HG03354 (cell line): ENCODE data around the gene FNDC11.

Experiments
- ATAC-seq: cut with Tn5 transposase; IDR thresholded peaks from one replicate; pipeline ENCODE4 v1.9.1; 2021; ENCODE audit warnings: mild to moderate bottlenecking; ENCODE audit not compliant: unreplicated experiment, poor library complexity, severe bottlenecking

Gene FNDC11

DNA sequence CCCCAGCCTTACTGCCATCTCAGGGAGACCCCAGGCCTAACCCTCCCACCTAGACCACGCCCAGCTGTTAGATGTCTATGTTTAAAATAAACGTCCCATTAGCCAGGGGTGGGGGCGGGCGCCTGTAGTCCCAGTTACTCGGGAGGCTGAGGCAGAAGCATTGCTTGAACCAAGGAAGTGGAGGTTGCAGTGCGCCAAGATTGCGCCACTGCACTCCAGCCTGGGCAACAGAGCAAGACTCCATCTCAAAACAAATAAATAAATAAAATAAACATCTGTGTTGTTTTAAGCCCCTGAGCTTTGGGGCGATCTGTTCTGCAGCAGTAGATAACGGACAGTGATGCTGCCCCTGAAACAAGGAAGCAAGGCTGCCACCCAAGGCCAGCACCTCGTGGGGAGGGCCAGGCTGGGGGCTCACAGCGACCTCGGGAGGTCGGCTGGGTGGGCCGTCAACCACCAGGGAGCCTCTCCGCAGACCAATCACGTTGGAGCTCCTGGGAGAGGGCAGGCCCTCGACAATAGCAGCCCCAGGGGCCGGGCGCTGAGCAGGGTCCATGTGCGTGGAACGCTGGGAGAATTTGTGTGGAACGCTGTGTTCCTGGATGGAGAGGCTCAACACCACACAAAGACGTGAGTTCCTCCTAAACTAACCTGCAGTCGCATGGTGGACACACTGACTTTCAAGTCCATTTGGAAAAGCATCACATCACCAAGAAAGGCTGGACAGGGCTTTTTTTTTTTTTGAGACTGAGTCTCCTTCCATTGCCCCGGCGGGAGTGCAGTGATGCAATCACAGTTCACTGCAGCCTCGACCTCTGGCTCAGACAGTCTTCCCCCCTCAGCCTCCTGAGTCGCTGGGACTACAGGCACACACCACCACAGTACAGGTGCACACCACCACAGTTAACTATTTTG is 21.1 kb downstream of the FNDC11 start:
- ATAC-seq, result no peak

DNA sequence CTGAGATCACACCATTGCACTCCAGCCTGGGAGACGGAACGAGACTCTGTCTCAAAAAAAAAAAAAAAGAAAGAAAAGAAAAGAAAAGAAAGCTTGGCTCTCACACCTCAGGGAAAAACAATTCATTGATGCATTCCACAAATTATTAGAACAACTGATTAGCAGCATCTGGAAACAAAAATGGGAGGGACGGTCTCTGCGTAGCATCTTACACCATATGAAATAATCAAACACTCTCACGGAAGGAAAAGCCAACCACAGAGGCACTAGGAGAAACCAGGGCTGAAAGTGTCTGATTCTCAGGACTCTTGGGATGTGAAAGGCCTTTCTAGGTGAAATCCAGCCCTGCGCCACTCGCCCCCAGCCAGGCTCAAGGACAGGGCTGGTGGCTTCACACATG is 22.4 kb downstream of the FNDC11 start:
- ATAC-seq, result no peak

DNA sequence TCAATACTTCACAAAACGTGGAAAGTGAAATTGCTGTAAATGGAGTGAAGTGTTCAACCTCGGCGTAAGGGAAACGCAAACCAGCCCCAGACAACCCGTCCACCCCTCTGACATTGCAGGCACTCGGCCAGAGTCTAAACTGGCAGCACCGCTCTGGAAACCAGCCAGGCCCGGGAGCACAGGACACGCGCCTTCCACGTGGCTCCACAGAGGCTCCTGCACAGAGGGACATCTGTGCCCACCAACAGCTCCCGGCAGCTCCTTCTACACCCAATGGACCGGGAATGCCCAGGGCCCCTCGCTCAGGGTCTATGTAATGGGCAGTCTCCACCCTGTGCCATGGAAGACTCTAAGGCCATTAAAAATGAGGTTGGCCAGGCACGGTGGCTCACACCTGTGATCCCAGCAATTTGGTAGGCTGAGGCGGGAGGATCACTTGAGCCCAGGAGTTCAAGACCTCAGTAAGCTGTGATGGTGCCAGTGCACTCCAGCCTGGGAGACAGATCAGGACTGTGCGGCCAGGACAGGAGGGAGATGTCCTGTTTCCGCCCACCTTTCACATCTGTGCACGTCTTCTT is 23.4 kb downstream of the FNDC11 start:
- ATAC-seq, result no peak

DNA sequence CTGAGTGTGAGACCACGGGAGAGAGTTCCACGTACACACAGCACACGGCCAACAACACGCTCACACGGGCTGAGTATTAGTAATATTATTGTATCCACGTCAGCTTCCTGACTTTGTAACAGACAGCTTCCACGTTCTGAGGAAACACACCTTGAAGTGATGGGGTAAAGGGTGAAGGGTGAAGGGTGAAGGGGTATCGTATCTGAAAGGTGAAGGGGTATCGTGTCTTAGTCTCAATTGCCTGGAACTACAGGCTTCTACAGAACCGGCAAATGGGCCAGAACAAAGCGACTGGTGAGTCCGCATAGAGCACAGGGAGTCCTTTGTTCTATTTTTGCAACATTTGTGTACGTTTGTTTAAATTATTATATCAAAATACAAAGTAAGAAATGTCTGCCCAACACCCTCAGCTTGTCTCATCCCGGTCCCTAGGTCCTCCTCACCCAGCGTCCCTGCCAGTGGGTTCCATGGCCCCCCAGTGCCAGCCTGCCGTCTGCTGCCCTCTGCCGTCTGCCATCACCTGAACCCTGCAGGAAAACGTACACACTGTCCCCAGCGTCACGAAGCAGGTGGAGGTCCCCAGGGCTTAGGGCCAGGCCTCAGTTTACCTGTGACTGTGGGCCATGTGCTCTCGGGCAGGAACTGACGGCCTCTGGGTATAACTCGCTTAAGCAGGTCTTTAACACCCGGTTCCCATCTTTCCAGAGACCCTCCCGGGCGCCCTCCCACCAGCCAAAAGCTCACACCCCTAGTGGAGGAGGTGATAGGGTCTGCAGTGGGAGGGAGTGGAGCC is 24.5 kb downstream of the FNDC11 start:
- no peak for ATAC-seq

DNA sequence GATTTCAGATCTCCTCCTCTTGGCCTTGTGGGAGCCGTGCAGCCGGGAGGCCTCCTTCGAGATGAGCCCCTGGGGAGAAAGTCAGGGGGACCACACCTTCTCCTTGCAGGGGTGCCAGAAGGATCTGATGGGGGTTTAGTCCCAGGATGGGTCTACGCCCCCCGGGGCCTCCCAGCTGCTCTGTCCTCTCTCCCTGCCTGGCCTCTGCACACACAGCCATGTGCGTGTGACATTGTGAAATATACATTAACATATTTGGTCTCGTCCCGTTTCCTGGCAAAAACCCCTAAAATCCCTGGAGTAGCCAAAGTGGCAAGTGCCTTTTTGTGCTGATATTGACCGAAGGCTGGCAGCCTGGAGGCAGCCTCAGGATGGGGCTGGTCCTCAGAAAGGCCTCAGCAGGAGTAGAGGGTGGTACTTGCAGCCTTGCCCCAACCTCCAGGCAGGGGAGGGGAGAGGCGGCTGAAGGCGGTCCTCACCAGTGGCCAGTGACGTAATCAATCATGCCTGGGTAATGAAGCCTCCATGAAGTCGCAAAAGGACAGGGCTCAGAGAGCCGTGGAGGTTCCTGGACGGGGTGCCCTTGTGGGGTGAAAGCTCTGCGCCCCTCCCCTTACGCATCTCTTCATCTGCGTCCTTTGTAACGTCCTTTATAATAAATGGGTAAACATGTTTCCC is 25.2 kb downstream of the FNDC11 start:
- no peak for ATAC-seq

DNA sequence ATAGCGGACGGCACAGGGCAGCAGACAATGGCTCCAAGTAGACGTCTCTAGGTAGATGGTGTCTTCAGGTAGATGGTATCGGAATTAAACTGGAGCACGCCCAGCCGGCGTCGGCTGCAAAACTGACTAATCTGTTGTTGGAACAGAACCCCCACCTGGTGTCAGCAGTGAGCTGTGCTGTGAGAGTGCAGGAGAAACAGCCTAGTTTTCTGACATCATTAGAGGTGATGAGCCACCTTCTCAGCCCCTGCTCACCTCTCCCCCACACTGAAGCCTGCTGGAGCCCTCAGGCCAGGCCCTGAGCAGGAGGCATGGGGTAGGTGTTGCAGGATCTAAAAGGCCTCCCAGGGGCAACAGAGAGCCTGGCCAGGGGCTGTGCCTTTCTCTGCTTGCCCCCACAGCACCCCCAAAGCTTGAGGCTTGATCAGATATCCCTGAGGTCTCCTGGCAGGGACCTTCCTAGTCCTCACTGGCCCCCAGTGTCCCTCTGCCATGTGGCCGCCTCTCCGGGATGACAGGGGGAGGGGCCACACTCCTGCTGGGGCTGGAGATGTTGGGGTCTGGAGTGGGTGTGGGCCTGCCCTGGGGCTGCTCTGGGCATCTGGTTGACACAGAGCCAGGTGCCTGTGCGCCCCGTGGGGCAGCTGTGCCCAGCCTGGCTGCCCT is 27.0 kb downstream of the FNDC11 start:
- ATAC-seq, result no peak

DNA sequence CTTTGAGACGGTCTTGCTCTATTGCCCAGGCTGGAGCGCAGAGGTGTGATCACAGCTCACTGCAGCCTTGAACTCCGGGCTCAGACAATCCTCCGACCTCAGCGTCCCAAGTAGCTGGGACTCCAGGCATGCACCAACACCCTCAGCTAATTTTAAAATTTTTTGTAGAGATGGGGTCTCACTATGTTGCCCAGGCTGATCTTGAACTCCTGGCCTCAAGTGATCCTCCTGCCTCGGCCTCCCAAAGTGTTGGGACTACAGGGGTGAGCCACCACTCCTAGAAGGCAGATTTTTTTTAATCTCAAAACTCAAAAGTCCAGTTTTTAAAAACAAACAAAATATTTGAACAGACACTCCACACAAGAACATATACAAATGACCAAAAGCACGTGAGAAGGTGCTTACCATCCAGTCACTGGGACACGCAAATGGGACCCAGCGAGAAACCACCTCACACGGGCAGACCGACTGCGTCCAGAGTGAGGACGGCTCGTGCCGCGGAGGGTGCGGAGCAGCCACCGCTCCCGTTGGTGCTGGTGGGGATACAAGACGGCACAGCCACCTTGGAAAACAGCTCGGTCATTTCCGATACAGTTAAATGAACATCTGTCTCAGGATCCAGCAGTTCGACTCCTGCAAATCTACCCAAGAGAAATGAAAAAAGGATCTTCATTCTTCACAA is 28.6 kb downstream of the FNDC11 start:
- ATAC-seq, result no peak

DNA sequence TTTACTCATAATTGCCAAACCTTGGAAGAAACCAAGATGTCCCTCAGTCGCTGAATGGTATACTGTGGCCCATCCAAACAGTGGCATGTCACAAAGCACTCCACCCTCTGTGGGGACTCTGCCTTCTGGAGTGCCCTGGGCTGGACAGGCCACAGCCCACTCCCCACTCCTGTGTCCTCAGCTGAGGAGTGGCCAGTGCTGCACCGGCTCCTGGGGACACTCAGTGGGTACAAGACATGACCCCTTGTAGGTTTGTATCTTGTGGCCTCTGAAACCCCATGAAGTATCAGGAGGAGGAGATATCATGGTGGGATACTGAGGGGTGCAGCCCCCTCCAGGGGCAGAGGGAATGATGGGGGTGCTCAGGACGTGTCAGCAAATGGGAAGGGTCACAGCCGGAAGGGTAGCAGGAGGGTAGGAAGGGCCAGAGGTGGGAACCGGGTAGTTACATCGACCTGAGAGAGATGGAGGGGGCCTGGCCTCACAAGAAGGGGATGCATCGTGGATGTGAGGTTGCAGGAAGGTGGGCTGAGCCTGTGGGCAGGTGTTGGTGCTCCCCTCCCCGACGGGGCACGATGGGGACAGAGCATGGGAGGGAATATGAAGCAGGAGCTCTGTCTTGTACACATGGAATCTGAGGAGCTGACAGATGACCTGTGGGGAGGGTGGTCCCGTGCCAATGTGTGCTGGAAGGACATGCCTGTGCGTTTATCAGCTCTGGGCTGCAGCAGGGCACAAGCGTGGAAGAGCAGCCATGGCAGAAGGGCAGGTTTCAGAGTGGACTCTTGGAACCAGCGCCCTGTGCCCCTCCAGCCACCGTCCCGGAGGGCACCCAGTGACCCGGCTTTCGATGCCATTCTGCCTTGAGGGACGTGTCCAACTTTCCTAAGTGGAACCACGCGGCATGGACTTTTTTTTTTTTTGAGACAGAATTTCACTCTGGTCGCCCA is 31.9 kb downstream of the FNDC11 start:
- ATAC-seq, result no peak

DNA sequence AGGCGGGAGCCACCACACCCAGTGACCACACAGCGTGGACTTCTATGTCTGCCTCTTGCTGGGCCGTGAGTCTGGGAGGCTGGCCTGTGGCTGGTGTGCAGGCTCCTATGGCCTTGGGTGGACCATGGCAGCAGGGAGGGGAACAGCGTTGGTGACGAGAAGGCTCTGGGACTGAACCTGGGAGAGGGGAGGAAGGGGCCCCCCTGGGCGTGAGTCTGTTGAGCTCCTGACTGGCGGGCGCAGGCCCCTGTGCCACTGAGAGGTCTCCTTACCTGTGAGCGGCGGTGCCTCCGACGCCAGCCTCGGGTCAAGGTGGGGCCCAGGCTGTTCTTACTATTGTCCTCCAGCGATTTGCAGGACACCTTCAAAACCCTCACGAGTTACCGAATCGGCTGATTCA is 32.8 kb downstream of the FNDC11 start:
- no peak for ATAC-seq

DNA sequence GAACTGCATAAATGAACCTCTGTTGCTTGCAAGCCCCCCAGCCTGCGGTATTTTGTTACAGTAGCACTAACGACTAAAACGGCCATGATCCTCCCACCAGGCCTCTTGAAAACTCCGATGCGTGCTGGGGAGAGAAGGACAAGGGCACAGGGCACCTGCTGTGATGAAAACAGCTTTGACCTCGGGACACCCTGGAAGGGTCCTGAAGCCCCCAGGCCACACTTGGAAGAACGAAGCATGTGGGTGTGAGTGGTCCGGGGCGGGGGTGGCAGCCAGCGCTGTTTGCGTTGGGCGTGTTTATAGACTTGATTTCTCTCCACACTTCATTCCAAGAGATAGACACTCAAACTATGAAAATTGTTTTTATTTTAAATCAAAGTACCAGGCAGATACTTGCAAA is 33.3 kb downstream of the FNDC11 start:
- ATAC-seq, result no peak

DNA sequence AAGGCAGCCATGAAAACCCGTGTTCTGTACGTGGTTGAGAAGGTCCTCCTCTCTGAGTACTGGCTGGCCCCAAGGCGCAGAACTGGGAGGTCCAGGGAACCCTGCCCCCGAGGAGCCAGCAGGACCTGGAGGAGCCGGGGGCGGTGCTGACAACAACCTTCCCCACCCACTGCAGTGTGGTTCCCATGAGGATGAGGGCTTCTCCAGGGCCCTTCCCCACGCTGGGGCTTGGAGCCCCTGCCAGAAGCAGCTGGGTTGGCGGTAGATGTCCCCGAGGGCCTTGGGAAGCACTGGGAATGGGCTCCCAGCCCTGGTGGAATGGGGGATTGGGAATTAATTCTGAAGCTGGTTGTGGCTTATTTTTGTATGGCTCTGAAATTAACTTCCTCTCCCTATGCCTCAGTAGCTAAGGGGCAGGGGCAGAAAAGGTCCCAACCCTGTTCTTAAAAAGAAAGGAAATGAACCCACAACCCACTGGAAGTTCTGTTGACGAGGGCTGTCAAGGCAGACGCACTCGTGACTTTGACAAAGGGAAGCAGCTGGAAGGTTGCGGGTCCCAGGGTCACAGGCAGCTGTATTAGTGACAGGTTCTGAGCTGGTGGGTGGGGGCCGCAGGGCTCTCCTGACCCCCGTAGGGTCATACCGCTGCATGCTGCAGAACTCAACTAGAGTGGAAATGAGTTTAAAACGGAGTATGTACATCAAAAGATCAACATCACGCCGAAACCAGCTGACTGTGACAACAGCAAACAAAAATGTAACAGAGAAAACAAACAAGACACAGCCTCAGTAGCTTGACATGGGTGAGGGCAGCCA is 34.0 kb downstream of the FNDC11 start:
- no peak for ATAC-seq

DNA sequence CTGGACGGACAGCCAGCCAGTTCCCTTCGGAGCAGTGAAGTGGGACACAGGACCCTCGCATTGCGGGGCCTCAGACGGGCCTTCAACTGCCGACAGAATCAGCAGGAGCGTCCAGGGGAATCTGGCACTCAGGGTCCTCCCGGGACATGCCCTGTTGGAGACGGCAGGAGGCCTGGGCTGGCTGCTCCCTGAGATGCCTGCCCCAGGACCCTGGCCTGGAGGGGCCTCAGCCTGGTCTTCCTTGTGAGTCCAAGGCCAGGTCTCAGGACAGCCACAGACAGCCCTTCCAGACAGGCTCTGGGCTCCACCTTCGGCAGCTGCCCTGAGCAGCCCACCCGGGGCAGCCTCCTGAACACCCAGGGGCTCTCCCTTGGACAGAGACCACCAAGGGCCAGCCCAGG is 34.7 kb downstream of the FNDC11 start:
- no peak for ATAC-seq

DNA sequence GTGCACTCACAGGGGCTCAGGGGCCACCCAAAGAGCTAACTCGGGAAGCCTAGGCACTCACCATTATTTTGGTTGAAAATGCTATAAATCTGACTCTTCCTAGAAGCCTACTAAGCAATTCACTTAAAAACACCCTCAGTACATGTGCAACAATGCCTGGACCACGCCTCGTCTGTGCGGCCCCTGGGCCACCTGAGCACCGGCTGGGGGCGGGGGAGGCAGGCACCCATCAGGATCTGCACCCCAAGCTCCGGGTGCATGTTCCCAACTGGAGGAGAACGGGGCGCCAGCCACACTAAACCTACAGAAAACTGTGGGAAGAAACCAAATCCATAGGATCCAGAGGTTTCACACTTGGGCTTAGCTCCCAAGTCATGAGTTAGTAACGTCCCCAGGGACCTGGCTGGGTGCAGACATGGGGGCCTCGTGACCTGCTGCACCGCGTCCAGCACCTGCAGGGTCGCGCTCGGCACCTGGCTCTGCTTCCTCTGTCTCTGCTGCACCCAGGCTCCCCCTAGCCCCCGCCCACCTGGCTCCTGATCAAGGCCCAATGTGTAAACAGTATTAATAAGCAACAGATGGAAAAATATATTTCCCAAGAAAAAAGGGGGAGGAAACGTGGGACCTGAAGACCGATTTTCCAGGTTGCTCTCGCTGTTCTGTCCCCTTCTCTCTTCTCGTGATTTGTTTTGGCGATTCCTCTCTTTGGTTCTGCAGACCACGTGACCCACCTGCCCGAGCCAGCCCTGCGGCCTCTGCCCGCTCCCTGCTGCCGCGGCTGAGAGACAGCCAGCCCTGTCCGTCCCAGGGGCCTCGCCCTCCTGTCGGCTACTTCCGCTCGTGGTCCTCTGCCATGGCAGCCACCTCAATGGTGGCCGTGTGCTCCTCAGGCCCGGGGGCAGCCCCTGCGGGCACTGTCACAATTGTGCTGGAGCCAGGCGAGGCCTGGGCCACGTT is 35.6 kb downstream of the FNDC11 start:
- no peak for ATAC-seq

DNA sequence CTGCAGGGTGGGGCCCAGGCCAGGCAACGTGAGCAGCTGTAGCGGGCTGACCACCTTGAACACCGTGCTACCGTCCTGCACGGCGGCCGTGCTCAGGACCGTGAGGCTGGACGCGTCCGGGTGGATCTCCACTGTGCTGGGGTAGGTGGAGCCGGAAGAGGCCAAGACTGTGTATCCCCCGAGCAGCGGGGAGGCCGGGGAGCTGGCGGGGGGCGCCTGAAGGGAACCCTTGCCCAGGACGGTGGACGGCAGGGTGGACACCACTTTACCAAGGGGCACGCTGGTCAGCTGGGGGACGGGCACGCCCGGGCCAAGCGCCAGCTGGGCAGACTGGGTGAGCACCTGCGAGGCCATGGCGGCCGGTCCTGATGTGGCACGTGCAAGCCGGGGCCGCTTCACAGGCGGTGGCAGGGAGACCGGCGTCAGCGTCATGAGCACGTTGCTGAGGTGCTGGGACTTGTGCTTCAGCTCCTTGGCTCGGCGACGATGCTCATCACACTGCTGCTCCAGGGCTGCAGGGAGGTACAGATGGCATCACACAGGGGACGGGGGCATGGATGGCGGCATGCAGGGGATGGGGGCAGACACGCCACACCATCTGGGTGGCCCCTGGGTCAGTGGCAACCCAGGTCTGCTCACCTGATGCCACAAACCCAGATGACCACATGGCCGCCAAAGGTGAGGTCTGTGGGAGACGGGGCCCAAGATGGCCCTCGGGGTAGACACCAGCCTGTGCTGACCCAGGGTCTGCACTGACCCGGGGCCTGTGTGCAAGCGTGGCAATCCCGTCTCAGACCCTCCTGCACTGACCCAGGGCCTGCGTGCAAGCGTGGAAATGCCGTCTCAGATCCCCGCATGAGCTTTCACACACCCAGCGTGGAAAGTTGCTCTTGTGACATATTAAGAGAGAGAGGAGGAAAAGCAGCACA is 36.5 kb downstream of the FNDC11 start:
- ATAC-seq, result no peak

DNA sequence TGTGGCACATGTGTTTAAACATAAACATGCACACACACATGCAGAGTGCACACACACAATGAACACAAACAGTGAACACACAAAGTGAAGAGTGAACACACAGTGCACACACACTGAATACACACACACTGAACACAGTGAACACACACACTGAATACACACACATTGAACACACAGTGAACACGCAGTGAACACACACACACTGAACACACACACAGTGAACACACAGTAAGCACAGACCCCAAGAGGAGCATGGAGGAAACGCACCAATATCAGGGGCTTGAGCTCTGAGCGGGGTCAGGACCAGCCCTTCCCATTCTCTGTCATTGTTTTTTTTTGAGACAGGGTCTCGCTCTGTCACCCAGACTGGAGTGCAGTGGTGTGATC is 37.2 kb downstream of the FNDC11 start:
- ATAC-seq, result no peak
